Left ventricle myocardium inferior (tissue), 1 donor: ENCODE data around the gene SHOC1. TPM values are rescaled to one million over a fixed set of nuclear protein-coding genes. Genes with fewer than 3 reads are reported as not detected.
"Not testable (repeated sequence)": the region's sequence is repeated elsewhere in the genome, so short reads cannot be mapped to it uniquely, and the experiment has no call there.

Experiments used
- DNase-seq: peaks from one replicate; pipeline ENCODE4 v3.0.0-alpha.2; 2020
- H3K27ac ChIP-seq: fragments of 200-600 bp; replicated peaks from 2 replicates; pipeline ENCODE4 v1.8.0; 2021
- H3K27me3 ChIP-seq: fragments of 200-600 bp; 2 replicates; pipeline ENCODE4 v1.8.0; 2021; ENCODE audit warnings: low read depth
- H3K36me3 ChIP-seq: fragments of 200-600 bp; 2 replicates; pipeline ENCODE4 v1.8.0; 2021
- H3K4me1 ChIP-seq: fragments of 200-600 bp; 2 replicates; pipeline ENCODE4 v1.8.0; 2021
- H3K4me3 ChIP-seq: fragments of 200-600 bp; 2 replicates; pipeline ENCODE4 v1.8.0; 2021; ENCODE audit warnings: mild to moderate bottlenecking, moderate library complexity
- H3K9me3 ChIP-seq: fragments of 200-600 bp; replicated peaks from 2 replicates; pipeline ENCODE4 v1.8.0; 2021
- intact Hi-C: fragments of 100-400 bp; cut with micrococcal nuclease; formaldehyde crosslinking; loops from one replicate; pipeline ENCODE4 v1.11.0; 2022
- total RNA-seq: library from RNA; stranded (reverse); fragmentation: NEBNext Ultra II Directional; extraction: Animal tissue kit (Norgen Biotek cat#: 25700); gene quantifications from one replicate; pipeline ENCODE4 v1.2.1, GENCODE V29; 2021
- TF ChIP-seq, protein P1 (sequence below): fragments of 200-600 bp; IDR thresholded peaks from 2 replicates; pipeline ENCODE4 v1.8.0; 2021; ENCODE audit warnings: antibody characterized with exemption, mild to moderate bottlenecking, borderline replicate concordance
- donor health status: DM: no; HTN: yes; CAD: no; lungs with severe emphysema.

Gene SHOC1
- total RNA-seq, 1 donor from 2014 or later: not detected

DNA sequence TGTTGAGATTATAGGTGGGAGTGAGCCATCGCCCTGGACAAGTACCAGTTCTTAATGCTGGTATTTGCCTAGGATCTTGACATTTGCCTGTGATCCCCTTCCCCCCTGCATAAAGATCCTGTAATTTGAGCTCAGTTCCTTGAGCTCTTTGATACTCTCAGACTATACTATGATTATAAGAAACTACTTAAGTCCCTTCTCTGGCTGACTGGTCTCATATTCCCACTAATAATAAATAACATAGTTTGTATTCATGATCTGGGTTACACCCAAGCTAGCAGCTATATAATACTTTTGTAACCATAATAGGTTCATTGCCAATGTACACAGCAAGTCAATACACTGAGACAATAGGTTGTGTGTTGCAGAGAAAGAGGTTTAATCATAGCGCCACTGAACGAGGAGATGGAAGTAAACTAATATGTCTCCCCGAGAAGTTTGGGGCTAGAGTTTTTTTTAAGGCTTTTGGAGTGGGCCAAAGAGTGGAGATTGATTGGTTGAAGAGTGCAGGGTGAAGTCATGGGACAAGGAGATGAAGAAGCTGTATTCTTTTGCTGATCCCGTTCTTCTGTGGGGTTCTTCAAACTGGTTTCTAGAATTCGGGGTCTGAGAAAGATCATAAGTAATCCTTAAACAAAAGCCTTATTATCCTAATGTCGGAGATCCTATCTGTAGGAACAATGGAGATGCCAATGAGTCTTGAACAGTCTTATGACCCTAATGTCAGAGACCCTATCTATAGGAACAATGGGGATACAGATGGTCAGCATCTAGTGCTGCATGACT, 20.7 kb upstream of the SHOC1 start:
- TF ChIP-seq, protein P1, sequence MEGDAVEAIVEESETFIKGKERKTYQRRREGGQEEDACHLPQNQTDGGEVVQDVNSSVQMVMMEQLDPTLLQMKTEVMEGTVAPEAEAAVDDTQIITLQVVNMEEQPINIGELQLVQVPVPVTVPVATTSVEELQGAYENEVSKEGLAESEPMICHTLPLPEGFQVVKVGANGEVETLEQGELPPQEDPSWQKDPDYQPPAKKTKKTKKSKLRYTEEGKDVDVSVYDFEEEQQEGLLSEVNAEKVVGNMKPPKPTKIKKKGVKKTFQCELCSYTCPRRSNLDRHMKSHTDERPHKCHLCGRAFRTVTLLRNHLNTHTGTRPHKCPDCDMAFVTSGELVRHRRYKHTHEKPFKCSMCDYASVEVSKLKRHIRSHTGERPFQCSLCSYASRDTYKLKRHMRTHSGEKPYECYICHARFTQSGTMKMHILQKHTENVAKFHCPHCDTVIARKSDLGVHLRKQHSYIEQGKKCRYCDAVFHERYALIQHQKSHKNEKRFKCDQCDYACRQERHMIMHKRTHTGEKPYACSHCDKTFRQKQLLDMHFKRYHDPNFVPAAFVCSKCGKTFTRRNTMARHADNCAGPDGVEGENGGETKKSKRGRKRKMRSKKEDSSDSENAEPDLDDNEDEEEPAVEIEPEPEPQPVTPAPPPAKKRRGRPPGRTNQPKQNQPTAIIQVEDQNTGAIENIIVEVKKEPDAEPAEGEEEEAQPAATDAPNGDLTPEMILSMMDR: no peak
- intact Hi-C loops: no loop called here

DNA sequence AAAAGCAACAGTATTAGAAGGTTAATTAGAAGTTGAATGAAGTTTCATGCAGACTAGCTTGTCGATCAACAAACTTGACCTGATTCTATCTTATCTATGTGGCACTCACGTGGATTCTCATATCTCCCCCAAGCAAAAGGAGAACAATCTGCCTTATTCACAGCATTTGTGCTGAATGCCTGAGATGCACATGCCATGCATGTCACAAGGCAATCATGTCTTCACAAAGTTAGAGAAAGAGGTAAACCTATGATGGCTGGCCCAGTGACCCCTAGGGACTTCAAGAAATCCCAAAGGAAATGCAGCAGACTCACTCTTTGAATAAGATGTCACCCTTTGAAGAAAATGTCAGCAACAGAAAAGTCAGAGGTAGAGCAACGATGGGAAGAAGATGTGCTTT, 17.6 kb upstream of the SHOC1 start:
- Histone ChIP-seq H3K4me3 (no peak overlapping the region), H3K27me3 (no peaks in the 10 kb centered on the region), H3K27ac (no peak overlapping the region), H3K4me1 (no peaks in the 10 kb centered on the region), H3K36me3 (no peaks in the 10 kb centered on the region), H3K9me3 (no peaks in the 10 kb centered on the region)
- no peak for DNase-seq
- intact Hi-C loops: no loop called here
- TF ChIP-seq, protein P1: no peak

More for the DNA sequence above, 20.7 kb upstream of the SHOC1 start:
- no peaks in the 10 kb centered on the region for H3K36me3 ChIP-seq
- H3K4me1 ChIP-seq: no peaks in the 10 kb centered on the region
- no peak for DNase-seq
- H3K27me3 ChIP-seq: no peaks in the 10 kb centered on the region
- no peaks in the 10 kb centered on the region for H3K9me3 ChIP-seq
- no peak overlapping the region for H3K27ac ChIP-seq
- no peak overlapping the region for H3K4me3 ChIP-seq

DNA sequence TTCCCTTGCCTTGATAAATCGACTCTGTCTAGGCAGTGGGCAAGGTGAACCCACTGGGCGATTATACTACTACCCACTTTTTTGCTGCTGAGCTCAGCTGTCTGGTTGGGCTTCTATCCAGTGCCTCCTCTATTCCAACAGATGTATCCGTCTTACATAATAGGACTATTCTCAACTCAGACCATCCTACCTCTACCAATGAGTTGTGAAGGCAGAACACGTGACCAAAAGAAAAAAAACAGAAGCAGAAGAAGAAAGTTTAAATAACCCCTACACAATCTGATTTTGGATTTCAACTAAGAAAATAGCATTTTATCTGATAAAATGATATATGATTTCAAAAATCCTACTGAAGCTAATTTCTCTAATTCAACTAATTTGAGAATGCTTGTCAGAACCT, 16.2 kb upstream of the SHOC1 start:
- TF ChIP-seq, protein P1: no peak
- intact Hi-C loops: no loop called here
- Histone ChIP-seq H3K4me3 (no peak overlapping the region), H3K27ac (no peak overlapping the region), H3K9me3 (no peaks in the 10 kb centered on the region), H3K36me3 (no peaks in the 10 kb centered on the region), H3K27me3 (no peaks in the 10 kb centered on the region), H3K4me1 (no peaks in the 10 kb centered on the region)
- no peak for DNase-seq

DNA sequence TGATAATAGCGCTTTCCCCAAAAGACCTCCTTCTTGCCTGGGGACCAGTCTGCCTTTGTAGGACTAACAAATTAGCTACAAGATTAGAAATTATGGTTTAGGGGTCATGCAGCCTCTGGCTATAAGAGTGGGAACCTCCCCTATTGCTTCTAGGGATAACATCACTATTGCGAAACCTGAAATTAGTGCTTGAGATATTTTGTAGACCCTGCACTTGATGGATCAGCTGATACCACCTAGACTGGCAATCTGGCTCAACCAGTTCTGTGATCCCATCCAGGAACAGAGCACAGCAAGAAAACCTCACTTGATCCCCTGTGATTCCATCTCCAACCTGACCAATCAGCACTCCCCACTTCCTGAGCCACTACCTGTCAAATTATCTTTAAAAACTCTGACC, 15.7 kb upstream of the SHOC1 start:
- intact Hi-C loops, H3K27me3 ChIP-seq, H3K36me3 ChIP-seq, H3K4me1 ChIP-seq, H3K9me3 ChIP-seq, H3K27ac ChIP-seq, DNase-seq, H3K4me3 ChIP-seq: not testable (repeated sequence)

DNA sequence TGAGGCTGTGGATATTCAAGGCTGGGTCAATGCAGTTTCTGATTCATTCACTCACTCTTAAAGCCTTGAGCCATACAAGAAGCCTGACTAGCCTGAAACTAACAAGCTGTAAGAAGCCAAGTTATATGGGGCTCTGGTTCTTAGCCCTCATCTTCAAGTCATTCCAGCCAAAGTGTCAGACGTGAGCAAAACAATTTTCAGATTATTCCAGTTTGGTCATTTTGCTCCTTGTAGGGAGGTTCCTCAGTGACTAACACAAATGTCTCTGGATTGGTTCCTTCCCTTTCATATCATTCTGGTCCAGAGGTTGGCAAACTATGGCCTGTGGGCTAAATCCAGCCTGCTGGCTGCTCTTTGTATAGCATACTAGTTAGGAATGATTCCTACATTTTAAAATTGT, 12.5 kb upstream of the SHOC1 start:
- TF ChIP-seq, protein P1: no peak
- no peaks in the 10 kb centered on the region for H3K27me3 ChIP-seq
- H3K4me1 ChIP-seq: no peaks in the 10 kb centered on the region
- H3K27ac ChIP-seq: no peak overlapping the region
- no peaks in the 10 kb centered on the region for H3K9me3 ChIP-seq
- no peak for DNase-seq
- no peak overlapping the region for H3K4me3 ChIP-seq
- no peaks in the 10 kb centered on the region for H3K36me3 ChIP-seq
- intact Hi-C loops: no loop called here

DNA sequence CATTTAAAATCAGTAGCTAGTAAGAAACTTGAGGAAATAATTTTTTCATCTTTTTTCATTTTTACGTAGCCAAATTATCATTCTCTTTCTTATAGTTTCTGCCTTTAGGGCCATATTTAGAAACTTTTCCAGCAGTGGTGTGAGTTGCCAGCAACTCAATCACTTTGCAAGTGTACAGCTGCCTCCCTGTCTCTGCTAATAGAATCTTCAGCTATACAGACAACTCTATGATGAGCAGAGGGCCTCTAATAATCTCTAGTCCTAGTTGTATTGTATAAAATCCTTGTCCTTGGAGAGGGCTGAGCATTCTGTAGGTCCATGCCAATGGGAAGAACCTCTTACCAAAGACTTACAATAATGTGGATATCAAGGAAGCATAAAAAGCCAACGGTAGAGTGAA, 11.5 kb upstream of the SHOC1 start:
- Histone ChIP-seq H3K9me3 (no peaks in the 10 kb centered on the region), H3K36me3 (no peaks in the 10 kb centered on the region), H3K4me1 (no peaks in the 10 kb centered on the region), H3K27ac (no peak overlapping the region), H3K4me3 (no peak overlapping the region), H3K27me3 (no peaks in the 10 kb centered on the region)
- no peak for DNase-seq
- intact Hi-C loops: no loop called here
- TF ChIP-seq, protein P1: no peak
